SU-DHL-6 (cell line): ENCODE measurements around the gene PRDM11.

Experiments
- CTCF ChIP-seq: fragments of 200-600 bp; sonication (generic); IDR thresholded peaks from one replicate; pipeline ENCODE4 v1.5.1; 2017; ENCODE audit warnings: antibody characterized with exemption, mild to moderate bottlenecking, low read length, moderate library complexity; ENCODE audit not compliant: insufficient read depth, poor library complexity, severe bottlenecking
- EZH2phosphoT487 ChIP-seq: fragments of 200-600 bp; sonication (generic), shearing (Covaris generic); conservative IDR thresholded peaks from 2 replicates; pipeline ENCODE4 v1.6.1; 2018; ENCODE audit warnings: mild to moderate bottlenecking, antibody characterized with exemption, low read length, moderate library complexity, mixed read lengths

- no peak for TF ChIP-seq CTCF
- TF ChIP-seq EZH2phosphoT487 = no peak
Observed at GRCh38 chr11:45217991-45218390, 71.6 kb downstream of the PRDM11 start.
